GM23338 (cell line): ENCODE results near the gene ATF3.

ENCODE experiments used
- CREB1 ChIP-seq: fragments of 250-450 bp; sonication (Bioruptor Pico); IDR thresholded peaks from 2 replicates; pipeline ENCODE4 v1.5.0; 2020; ENCODE audit warnings: low read depth, mild to moderate bottlenecking, moderate library complexity
- EZH2 ChIP-seq: fragments of 200-600 bp; sonication (generic); IDR thresholded peaks from one replicate; pipeline ENCODE4 v1.8.0; 2017; ENCODE audit warnings: antibody characterized with exemption, mild to moderate bottlenecking, low read depth; ENCODE audit not compliant: unreplicated experiment
- EZH2phosphoT487 ChIP-seq: fragments of 200-600 bp; sonication (generic); IDR thresholded peaks from one replicate; pipeline ENCODE4 v1.8.1; 2018; ENCODE audit warnings: antibody characterized with exemption; ENCODE audit not compliant: unreplicated experiment
- JUNB ChIP-seq: IDR thresholded peaks from one replicate; pipeline ENCODE4 v1.6.1; 2016; ENCODE audit warnings: antibody characterized with exemption; ENCODE audit not compliant: unreplicated experiment
- NANOG ChIP-seq: IDR thresholded peaks from 2 replicates; pipeline ENCODE4 v1.6.1; 2016; ENCODE audit warnings: antibody characterized with exemption, borderline replicate concordance
- POLR2AphosphoS5 ChIP-seq: IDR thresholded peaks from 2 replicates; pipeline ENCODE4 v1.6.1; 2016; ENCODE audit warnings: antibody characterized with exemption, low read depth
- STAT1 ChIP-seq: IDR thresholded peaks from one replicate; pipeline ENCODE4 v1.6.1; 2016; ENCODE audit warnings: antibody characterized with exemption; ENCODE audit not compliant: unreplicated experiment
- ZNF114 ChIP-seq: fragments of 250-450 bp; sonication (Bioruptor Pico); IDR thresholded peaks from 2 replicates; pipeline ENCODE4 v1.5.0; 2020; ENCODE audit warnings: mild to moderate bottlenecking, moderate library complexity
- ZNF331 ChIP-seq: fragments of 250-450 bp; sonication (Bioruptor Pico); IDR thresholded peaks from 2 replicates; pipeline ENCODE4 v1.5.0; 2020; ENCODE audit warnings: low read depth, mild to moderate bottlenecking, moderate library complexity
- ZNF462 ChIP-seq: fragments of 250-450 bp; sonication (Bioruptor Pico); IDR thresholded peaks from 2 replicates; pipeline ENCODE4 v1.5.0; 2020; ENCODE audit warnings: mild to moderate bottlenecking, moderate library complexity
- TF ChIP-seq, protein P1 (sequence below), 2 experiments: fragments of 200-600 bp in 1 of 2; sonication (generic) in 1 of 2; conservative IDR thresholded peaks; 2 replicates each; pipeline versions ENCODE4 v1.5.1 to v1.6.1; 2016 to 2017; ENCODE audit warnings: antibody characterized with exemption in 2 of 2, low read depth in 2 of 2, mild to moderate bottlenecking in 2 of 2, moderate library complexity in 1 of 2
- TF ChIP-seq, protein P2 (sequence below): IDR thresholded peaks from 2 replicates; pipeline ENCODE4 v1.6.1; 2016; ENCODE audit warnings: antibody characterized with exemption
- TF ChIP-seq, protein P3 (sequence below): IDR thresholded peaks from one replicate; pipeline ENCODE4 v1.6.1; 2018; ENCODE audit warnings: antibody characterized with exemption; ENCODE audit not compliant: unreplicated experiment

DNA sequence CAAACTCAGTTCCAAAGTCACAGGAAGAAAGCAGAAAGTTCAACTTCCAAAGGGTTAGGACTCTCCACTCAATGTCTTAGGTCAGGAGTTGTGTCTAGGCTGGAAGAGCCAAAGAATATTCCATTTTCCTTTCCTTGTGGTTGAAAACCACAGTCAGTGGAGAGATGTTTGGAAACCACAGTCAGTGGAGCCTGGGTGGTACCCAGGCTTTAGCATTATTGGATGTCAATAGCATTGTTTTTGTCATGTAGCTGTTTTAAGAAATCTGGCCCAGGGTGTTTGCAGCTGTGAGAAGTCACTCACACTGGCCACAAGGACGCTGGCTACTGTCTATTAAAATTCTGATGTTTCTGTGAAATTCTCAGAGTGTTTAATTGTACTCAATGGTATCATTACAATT lies 11.7 kb downstream of the ATF3 start:
- TF ChIP-seq, protein P1, sequence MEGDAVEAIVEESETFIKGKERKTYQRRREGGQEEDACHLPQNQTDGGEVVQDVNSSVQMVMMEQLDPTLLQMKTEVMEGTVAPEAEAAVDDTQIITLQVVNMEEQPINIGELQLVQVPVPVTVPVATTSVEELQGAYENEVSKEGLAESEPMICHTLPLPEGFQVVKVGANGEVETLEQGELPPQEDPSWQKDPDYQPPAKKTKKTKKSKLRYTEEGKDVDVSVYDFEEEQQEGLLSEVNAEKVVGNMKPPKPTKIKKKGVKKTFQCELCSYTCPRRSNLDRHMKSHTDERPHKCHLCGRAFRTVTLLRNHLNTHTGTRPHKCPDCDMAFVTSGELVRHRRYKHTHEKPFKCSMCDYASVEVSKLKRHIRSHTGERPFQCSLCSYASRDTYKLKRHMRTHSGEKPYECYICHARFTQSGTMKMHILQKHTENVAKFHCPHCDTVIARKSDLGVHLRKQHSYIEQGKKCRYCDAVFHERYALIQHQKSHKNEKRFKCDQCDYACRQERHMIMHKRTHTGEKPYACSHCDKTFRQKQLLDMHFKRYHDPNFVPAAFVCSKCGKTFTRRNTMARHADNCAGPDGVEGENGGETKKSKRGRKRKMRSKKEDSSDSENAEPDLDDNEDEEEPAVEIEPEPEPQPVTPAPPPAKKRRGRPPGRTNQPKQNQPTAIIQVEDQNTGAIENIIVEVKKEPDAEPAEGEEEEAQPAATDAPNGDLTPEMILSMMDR (conservative IDR thresholded peaks at IDR 0.05; ENCODE audit: low read depth in 2 of 2), result no peak
- TF ChIP-seq POLR2AphosphoS5 (no peak), EZH2 (no peak), JUNB (no peak), EZH2phosphoT487 (no peak), ZNF462 (no peak), ZNF114 (no peak), ZNF331 (CRISPR knock-in tag) (no peak), CREB1 (CRISPR knock-in tag) (no peak), STAT1 (no peak), NANOG (no peak)
- TF ChIP-seq, protein P2, sequence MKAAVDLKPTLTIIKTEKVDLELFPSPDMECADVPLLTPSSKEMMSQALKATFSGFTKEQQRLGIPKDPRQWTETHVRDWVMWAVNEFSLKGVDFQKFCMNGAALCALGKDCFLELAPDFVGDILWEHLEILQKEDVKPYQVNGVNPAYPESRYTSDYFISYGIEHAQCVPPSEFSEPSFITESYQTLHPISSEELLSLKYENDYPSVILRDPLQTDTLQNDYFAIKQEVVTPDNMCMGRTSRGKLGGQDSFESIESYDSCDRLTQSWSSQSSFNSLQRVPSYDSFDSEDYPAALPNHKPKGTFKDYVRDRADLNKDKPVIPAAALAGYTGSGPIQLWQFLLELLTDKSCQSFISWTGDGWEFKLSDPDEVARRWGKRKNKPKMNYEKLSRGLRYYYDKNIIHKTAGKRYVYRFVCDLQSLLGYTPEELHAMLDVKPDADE, result no peak
- TF ChIP-seq, protein P3, sequence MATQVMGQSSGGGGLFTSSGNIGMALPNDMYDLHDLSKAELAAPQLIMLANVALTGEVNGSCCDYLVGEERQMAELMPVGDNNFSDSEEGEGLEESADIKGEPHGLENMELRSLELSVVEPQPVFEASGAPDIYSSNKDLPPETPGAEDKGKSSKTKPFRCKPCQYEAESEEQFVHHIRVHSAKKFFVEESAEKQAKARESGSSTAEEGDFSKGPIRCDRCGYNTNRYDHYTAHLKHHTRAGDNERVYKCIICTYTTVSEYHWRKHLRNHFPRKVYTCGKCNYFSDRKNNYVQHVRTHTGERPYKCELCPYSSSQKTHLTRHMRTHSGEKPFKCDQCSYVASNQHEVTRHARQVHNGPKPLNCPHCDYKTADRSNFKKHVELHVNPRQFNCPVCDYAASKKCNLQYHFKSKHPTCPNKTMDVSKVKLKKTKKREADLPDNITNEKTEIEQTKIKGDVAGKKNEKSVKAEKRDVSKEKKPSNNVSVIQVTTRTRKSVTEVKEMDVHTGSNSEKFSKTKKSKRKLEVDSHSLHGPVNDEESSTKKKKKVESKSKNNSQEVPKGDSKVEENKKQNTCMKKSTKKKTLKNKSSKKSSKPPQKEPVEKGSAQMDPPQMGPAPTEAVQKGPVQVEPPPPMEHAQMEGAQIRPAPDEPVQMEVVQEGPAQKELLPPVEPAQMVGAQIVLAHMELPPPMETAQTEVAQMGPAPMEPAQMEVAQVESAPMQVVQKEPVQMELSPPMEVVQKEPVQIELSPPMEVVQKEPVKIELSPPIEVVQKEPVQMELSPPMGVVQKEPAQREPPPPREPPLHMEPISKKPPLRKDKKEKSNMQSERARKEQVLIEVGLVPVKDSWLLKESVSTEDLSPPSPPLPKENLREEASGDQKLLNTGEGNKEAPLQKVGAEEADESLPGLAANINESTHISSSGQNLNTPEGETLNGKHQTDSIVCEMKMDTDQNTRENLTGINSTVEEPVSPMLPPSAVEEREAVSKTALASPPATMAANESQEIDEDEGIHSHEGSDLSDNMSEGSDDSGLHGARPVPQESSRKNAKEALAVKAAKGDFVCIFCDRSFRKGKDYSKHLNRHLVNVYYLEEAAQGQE, result no peak
